Keratinocyte (primary cell): Measurements from ENCODE around the gene ZBTB48.

Experiments used
- CTCF ChIP-seq, 3 experiments: IDR thresholded peaks in 1 of 3; conservative IDR thresholded peaks in 1 of 3; optimal IDR thresholded peaks in 1 of 3; 2 replicates in 2 of 3; 3 replicates in 1 of 3; pipeline versions ENCODE3 to v1.5.1; 2011; ENCODE audit warnings: low read length in 3 of 3, mild to moderate bottlenecking in 3 of 3, moderate library complexity in 2 of 3, control low read depth in 1 of 3, inconsistent platforms in 1 of 3; ENCODE audit not compliant: insufficient read depth in 2 of 3; ENCODE audit errors: extremely low read depth in 1 of 3
- EZH2 ChIP-seq: IDR thresholded peaks from one replicate; pipeline ENCODE4 v1.6.1; 2012; ENCODE audit warnings: inconsistent platforms, mild to moderate bottlenecking, low read length, moderate library complexity

GRCh38 chr1:6594977-6595740 lies 15.4 kb downstream of the ZBTB48 start:
- no peak for TF ChIP-seq CTCF (optimal IDR thresholded peaks at IDR 0.05 in 1 of 3, IDR thresholded peaks at IDR 0.05 in 1 of 3, conservative IDR thresholded peaks at IDR 0.05 in 1 of 3; ENCODE audit: extremely low read depth in 1 of 3, insufficient read depth in 2 of 3, low read length in 3 of 3)
- TF ChIP-seq EZH2: no peak
